HG03469 (cell line): Measurements from ENCODE around the gene PCGF3.
"Not testable (repeated sequence)": the region's sequence is repeated elsewhere in the genome, so short reads cannot be mapped to it uniquely, and the experiment has no call there.

ENCODE experiments used
- ATAC-seq: cut with Tn5 transposase; IDR thresholded peaks from one replicate; pipeline ENCODE4 v1.9.1; 2021; ENCODE audit warnings: mild to moderate bottlenecking, moderate library complexity, moderate number of reproducible peaks; ENCODE audit not compliant: unreplicated experiment

PCGF3 gene

DNA sequence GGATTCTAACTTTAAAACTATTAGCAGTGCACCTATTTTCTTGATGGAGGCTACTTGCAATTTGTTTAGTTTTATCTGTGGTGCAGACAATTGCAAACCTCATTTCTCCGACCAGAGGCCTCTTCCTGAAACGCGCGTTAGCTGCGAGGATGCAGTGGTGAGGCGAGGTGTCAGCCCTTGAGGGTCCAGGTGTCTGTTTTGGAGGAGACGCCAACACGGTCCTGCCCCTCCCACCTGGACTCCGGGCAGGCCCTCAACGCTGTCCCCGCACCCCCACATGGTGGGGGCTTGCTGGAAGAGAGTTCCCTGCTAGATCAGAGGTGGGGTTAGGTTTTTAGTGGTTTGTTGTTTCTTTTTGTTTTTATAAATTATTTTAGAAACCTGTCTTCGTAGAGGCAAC lies 34.4 kb downstream of the PCGF3 start:
- no peak for ATAC-seq

DNA sequence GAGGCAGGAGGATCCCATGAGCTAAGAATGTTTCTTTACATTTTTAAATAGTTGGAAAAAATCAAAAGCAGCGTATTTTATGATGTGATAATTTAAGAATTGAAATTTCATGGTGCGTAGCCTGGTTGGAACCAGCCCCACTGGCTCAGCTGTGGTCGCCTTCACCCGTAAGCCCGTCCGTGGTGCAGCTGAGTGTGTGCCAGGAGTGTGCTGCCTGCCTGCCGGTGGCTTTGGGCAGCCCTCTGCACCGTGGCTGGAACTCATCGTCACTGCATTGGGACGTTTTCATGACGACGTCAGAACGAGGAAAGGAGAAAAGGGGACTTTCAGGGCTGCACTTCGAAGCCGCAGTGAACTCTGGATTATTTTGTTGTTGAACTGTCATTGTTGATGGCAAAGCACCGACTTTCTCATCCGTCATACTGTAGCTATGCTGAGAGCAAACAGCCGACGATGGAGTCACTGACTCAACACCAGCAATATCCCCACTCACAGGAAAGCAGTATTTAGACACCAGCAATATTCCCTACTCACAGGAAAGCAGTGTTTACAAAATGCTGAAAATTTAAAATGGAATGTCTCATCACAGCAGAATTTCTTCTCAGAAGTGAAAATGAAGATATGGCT lies 35.1 kb downstream of the PCGF3 start:
- no peak for ATAC-seq

DNA sequence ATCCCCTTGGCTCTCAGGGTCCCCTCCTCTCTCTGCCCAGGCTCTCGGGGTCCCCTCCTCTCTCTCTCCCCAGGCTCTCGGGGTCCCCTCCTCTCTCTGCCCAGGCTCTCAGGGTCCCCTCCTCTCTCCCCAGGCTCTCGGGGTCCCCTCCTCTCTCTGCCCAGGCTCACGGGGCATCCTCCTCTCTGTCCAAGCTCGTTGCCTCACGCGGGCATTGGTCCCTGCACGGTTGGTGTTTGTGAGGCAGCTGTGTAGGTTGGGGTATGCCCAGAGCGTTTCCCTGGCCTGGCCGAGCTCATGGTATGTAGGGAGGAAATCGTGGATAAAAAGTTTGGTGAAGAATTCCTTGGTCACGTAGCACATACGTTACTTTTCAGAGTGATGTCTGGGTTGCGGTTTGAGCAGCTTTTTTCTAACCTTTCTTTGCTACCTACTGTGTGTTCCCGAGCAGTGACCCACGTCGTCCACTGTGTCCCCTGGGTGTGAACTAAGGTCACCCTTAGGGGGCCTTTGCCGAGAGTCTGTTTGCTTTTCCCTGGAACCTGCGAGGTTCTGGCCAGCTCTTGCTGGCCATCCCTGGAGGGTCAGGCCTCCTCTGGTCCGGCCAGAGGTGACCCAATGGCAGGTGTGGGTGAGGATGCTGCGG lies 36.6 kb downstream of the PCGF3 start:
- no peak for ATAC-seq

DNA sequence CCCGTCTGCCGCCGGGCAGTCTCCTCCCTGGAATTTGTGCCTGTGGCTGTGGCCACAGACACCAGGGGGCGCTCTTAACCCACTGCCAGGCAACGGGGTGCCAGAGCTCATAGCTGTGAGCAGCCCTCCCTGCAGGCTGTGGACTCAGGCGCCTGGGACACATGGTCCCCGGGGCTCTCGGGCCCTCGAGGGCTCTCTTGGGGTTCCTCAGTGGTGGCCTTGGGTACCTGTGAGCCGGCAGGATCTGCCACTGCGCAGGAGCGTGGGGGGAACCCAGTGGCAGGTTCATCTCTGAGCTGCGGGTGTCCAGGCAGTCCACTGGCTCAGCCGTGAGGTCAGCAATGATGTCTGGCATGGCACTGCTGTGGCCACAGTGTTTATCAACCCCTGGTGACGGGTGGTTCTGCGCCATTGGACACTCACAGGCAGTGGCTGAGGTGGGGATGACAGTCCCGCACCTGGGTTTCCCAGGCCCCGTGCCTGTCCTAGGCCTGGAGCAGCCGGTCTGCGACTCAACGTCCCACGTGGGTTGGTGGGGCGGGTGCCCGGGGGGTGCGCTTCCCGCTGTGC lies 37.2 kb downstream of the PCGF3 start:
- no peak for ATAC-seq

DNA sequence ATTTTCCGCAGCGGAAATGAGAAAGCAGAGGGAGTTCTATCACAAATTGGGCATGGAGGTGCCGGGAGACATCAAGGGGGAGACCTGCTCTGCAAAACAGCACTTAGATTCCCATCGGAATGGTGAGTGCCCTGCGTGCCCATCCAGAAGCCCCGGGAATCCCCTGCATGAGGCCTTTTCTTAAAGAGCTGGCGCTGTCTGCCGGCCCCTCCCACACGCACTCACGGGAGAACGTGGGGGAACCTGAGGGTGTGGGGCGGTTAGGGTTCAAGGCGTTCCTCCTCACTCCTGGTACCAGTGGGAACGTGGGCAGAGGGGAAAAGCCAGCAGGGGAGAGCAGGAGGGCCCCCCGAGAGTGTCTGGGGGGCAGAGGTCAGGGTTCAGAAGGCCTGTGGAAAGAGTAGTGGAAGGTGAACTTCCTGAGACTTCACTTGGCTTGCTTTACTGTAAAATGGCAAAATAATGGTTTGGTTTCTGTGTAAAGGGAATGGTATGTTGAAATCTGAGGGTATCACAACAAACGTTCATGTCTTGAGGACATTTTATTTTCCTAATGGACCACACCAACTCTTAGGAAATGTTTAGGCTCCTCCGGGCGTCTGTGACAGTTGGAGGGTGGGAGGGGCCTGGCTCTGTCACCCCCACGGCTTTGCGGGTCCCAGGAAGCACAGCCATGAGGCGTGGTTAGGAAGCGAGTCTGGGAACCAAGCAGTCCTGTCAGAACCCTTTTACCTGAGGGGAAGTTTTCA lies 38.0 kb downstream of the PCGF3 start:
- no peak for ATAC-seq

DNA sequence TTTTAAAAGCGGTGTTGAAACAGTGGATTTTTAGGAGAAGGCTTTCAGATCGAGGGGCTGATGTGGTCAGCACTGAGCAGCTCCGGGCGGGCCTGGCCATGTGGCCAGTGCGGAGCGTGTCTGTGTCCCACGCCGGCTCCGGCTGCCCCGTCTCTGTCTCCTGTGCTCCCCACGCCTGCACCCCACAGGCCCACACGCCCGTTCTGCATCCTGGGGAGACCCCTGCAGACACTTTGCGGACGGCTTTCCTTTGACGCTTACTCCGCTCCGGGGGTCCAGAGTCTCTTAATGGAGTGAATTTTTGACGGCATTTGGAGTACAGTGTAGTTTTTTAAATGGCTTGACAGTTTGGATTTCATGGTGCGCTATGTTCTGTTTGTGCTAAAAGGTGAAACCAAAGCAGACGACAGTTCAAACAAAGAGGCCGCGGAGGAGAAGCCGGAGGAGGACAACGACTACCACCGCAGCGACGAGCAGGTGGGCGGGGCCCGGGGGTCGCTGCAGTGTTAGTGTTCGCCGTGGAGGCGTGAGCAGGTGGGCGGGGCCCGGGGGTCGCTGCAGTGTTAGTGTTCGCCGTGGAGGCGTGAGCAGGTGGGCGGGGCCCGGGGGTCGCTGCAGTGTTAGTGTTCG lies 38.7 kb downstream of the PCGF3 start:
- no peak for ATAC-seq

DNA sequence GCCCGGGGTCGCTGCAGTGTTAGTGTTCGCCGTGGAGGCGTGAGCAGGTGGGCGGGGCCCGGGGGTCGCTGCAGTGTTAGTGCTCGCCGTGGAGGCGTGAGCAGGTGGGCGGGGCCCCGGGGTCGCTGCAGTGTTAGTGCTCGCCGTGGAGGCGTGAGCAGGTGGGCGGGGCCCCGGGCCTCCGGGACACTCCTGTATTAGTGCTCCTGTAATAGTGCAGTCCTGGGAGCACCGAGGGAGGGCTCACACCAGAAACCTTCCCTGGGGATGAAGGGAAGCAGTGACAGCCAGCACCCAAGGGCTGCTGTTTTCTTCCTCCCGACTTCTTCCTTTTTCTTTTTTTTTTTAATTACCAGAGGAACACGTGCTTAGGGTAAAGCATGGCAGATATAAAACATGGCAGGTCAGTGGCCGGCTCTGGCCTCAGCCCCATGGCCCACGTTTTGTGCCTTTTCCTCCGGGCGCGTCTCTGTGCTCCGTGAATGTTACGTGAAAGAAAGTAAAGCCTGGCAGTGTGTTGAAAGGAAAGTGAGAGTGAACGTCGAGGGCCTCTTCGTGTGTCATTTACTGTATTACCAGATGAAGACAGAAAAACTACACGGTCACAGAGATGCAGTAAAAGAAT lies 42.0 kb downstream of the PCGF3 start:
- ATAC-seq, result no peak

DNA sequence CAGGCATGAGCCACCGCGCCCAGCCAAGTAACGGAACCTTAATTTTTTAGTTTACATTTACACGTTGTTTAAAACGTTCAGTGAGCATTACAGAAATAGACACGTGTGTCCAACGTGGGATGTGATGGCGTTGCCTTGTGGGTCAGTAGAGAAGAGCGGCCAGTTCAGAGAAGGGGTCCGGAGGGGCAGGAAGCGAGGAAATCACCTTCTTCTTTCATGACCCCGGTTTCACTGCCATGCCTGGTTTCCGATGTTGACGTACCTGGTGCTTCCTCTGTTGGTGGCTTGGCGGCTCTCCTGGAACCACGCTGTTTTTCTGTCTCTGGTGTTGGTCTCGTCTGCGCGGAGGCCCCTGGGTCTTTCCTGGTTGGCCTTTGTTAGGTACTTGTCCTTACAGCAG lies 42.8 kb downstream of the PCGF3 start:
- no peak for ATAC-seq

DNA sequence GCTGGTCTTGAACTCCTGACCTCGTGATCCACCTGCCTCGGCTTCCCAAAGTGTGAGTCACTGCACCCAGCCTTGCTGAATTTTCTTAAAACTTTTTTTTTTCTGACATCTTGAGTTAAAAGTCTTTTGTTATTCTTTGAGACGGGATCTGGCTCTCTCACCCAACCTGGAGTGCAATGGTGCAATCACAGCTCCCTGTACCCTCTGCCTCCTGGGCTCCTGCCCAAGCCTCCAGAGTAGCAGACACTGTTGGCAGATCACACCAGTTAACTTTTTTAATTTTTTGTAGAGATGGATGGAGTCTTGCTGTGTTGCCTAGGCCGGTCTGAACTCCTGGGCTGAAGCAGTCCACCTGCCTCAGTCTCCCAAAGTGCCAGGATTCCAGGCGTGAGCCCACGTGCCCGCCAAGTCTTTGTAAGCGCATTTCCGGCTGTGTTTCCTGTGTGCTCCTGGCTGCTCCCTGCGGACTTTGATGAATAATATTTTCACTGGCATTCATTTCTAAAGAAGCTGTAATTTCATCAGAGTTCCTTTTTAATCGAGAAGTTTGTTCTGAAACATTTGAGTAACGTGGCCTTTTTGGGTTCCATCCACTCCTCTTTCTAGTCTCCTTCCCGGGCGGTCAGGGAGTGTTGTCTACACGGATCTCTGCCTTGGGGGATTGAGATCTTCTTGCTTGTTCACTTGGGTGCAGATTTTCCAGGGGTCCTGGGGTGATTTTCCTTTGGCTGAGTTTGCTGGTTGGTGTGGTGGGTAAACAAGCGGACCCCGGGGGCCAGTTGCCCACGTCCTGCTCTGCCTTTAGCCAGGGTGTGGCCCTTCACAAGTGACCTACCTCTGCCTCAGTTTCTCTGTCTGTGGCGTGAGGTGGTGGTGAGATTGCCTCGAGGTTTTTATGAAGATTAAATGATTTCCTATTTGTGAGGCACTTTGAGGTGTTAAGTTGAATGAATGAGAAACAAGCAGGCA lies 44.4 kb downstream of the PCGF3 start:
- ATAC-seq, result no peak

DNA sequence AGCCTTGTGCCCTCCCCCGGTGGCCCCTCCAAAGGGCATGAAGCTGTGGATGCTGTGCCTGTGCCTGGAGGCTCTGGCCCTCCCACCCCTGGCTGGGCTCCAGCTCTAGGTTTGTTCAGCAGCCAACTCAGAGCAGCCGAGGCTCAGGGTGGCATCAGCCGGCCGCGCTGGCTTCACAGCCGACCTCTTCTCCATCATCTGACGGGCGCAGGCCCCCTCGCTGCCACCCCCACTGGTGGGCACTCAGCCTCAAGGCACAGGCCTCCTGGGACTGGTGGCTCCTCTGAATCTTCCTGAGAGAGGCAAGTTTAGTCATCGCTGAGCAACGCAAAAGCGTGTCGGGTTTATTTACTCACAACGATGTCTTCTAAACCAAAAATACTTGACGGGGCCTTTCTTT lies 46.0 kb downstream of the PCGF3 start:
- ATAC-seq, result no peak

DNA sequence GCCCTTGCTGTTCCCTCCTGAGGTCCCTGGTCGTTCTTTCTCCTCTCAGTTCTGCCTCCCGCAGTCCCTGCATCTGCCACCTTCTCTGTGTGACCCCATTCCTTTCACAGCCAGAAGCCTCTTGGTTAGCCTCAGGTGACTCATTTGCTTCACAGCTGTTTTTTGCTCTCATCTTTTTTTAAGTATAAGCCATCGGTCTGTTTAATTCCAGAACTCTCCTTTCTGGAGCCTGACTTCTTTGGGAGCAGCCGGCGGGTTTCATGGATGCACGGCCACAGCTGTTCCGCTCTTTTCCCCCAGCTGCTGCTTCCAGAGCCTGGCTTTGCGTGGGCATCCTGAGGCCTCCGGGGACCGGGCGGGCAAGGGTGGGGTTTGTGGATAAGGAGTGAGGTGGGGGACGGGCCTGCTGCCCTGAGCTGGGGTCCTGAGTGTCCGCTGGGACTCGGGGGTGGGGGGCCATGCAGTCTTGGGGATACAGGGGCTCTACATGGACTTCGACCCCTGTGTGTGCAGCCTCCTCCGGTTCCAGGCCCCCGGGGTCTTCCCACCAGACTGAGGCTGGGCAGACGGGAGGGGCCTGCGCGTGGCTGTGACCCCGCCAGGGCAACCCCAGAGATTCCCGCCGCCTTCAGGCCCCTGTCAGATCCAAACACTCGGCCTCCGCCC lies 46.7 kb downstream of the PCGF3 start:
- no peak for ATAC-seq

DNA sequence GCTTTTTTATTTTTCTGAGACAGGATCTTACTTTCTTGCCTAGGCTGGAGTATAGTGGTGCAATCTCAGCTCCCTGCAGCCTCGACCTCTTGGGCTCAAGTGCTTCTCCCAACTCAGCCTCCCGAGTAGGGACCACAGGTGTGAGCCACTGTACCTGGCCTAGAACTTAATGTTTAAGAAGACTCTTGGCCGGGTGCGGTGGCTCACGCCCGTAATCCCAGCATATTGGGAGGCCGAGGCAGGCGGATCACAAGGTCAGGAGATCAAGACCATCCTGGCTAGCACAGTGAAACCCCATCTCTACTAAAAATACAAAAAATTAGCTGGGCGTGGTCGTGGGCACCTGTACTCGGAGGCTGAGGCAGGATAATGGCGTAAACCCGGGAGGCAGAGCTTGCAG lies 47.6 kb downstream of the PCGF3 start:
- ATAC-seq, result not testable (repeated sequence)

DNA sequence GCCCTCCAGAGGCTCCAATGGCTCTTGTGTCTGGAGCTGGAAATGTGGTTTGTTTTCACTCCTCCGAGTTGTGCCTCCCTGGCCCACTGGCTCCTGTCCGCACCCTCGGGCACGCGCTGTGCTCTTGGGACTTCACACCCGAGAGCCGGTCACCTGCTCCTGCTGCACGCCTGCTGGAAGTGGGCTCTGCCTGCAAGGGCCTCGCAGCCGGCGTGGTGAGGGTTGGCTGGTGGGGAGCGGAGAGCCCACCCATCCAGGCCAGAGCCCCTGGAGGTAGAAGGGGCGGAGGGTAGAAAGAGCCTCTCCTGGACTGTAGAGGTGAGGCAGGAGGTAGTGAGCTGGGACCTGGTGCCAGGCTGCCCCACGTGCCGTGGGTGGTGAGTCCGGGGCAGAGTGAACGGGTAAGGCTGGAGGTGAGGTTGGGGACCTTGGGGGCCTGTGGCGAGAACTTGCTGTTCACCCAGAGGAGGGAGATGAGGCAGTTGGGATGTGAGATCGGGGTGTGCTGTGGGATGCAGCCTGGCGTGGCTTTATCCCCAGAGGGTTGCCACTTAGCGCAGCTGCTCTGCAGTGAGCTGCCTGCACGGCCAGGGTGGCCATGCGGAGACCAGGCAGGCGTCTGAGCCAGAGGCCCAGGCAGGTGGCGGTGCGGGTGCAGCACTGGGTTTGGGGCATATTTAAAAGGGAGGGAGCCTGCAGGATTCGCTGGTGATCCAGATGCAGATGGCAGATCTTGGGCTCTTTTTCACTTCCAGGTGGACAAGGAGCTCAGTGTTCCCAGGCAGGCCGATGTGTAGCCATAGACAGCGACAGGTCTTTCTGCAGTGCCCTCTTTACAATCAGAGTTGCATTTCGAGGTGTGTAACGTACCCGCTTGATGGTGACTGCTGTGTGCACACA lies 48.8 kb downstream of the PCGF3 start:
- ATAC-seq, result no peak

DNA sequence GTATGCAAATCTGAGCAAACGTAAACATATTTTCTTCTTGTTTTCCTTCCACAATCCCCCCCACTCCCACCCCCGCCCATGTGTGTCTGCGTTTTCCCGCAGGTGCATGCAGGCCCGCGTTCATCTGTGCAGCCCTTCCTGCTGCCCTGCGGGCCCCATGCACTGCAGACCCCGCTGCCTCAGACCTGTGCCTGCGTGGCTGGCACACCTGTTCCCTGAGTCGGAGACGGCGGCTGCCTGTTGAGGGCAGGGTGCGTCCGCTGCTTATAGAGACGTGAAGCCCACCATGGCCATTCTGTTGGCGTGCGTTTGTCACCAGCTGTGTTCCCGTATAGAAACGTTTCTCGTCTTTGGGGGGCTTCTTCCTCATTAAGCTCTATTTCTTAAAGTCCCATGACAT lies 51.5 kb downstream of the PCGF3 start:
- ATAC-seq, result no peak

DNA sequence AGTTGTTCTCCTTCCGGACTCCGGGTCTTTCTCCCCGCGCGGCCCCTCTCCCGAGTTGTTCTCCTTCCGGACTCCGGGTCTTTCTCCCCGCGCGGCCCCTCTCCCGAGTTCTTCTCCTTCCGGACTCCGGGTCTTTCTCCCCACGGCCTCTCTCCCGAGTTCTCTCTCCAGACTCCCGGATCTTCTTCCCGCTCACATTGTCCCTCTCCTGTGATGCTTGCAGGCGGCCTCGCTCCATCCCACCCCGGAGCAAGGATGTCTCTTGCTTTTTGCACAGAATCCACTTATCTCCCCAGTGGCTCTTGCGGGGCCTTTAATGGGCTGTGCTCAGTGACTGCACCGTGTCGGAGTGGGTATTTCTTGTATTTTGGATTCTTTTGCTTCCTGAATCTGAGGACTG lies 54.2 kb downstream of the PCGF3 start:
- ATAC-seq, result not testable (repeated sequence)

DNA sequence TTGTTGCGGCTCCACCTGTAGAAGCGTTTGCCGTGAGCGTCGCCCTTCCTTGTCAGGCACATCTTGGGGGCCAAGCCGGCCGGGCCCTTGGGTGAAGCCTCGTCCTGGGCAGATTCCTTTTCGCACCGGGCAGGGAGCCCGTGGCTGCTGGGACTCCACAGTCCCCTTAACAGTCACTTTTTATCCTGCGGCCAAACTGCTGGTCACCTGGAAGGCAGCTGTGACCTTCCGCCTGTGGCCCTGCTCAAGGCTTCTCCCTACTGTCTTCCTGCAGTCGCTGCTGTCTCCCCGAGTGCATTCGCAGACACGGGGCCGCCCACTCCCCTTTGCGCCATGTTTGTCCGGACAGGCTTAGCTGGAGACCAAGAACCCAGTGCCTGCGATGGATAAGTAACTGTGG lies 55.0 kb downstream of the PCGF3 start:
- no peak for ATAC-seq

DNA sequence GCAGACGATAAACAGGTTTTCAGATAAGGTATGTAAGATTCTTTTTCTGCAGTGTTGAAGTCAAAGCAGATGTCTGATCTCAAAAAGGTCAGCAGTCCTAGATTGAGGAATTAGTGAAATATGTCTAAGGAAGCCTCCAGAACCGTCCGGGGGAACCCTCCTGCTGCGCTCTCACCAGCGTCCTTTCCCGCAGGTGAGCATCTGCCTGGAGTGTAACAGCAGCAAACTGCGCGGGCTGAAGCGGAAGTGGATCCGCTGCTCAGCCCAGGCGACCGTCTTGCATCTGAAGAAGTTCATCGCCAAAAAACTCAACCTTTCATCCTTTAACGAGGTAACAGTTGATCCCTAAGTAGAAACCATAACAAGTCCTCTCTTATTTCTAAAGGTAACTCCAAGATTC lies 55.5 kb downstream of the PCGF3 start:
- ATAC-seq, result no peak

DNA sequence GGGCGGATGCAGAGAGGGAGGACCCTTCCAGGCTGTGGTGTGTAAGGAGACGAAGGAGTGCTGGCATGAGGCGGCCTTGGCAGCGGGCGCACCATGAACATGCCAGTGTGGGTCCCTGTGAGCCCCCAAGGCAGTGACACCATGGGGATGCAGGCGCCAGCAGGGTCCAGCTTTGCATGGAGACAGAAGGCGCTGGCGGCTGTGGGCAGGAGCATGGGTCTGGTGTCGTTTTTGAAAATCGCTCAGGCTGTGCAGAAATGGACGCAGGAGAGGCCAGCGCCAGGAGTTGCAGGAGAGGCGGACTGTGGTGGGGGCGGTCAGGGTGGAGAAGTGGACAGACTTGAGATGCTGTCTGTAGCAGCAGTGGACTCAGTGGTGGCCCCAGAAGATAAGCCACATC lies 56.1 kb downstream of the PCGF3 start:
- no peak for ATAC-seq
